HG03432 (cell line): ENCODE measurements around the gene CELA3B.
"Not testable (repeated sequence)": the region's sequence is repeated elsewhere in the genome, so short reads cannot be mapped to it uniquely, and the experiment has no call there.

Experiments used
- ATAC-seq: cut with Tn5 transposase; IDR thresholded peaks from one replicate; pipeline ENCODE4 v1.9.1; 2021; ENCODE audit warnings: mild to moderate bottlenecking, moderate library complexity; ENCODE audit not compliant: unreplicated experiment

Gene CELA3B

GRCh38 chr1:21976703-21977239 is at the start of gene CELA3B:
Gene CELA3B (plus strand): TSS chr1:21977022. CDS start chr1:21977040, 18 bp downstream.
- not testable (repeated sequence) for ATAC-seq

GRCh38 chr1:21927533-21928237 is 49.1 kb upstream of the CELA3B start:
- ATAC-seq = no peak

DNA sequence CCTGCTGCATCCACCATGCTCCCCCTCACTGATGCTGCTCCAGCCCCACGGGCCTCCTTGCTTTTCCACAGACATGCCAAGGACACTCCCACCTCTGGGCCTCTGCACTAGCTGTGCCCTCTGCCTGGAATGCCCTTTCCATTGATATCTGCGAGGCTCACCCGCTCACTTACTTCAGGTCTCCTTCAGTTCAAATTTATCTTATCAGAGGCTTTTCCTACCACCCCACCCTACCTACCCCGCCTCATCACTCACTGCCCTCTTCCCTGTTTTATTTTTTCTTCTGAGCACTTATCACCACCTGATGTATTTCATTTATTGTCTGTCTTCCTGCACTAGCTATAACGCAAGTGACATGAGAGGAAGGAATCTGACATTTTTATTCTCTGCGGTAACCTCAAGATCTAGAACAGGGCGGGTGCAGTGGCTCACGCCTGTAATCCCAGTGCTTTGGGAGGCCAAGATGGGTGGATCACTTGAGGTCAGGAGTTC is 46.7 kb upstream of the CELA3B start:
- no peak for ATAC-seq

GRCh38 chr1:21930629-21931170 is 46.1 kb upstream of the CELA3B start:
- no peak for ATAC-seq

DNA sequence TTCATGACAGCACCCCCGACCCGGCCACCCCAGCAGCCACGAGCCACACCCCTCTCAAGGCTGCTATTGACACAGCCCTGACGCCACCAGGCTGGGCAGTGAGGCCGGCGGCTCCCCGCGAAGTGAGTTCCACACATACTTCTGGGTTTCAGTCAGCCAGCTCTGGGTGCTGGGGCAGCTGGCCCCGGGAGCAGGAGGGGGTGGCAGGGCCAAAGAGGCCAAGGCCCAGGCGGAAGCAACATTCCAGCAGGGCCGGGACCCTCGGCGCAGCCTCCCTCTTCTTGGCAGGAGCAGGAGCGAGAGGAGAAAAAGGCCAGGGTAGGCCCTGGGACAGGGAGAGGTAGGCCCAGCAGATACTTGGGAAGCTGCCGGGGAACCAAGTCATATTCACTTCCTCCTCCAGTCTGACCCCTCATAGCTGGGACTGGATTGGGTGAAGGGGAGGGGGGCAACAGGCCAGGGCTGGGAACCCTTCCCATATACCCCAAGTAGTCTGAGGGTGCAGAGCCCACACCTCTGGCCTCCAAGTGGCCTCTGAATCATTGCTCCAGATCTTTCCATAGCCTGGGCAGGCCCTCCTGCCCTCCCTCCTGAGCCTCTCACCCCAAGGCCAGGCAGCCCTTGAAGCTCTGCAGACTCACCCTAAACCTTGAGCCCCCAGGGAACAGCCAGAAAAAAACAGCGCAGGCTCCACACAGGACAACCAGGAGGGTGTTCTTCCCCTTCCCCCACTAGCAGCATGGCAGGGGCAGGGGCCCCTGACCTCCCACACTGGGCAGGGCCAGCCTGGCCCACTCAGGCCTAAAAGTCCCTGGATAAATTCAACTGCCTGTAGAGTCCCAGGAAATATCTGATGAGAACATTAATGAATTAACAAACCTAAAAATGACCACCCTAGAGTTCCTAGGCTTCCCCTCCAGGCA is 45.4 kb upstream of the CELA3B start:
- no peak for ATAC-seq

GRCh38 chr1:21932127-21932526 is 44.7 kb upstream of the CELA3B start:
- ATAC-seq = no peak

- no peak for ATAC-seq
Measured at GRCh38 chr1:21933397-21934248, 43.2 kb upstream of the CELA3B start.

DNA sequence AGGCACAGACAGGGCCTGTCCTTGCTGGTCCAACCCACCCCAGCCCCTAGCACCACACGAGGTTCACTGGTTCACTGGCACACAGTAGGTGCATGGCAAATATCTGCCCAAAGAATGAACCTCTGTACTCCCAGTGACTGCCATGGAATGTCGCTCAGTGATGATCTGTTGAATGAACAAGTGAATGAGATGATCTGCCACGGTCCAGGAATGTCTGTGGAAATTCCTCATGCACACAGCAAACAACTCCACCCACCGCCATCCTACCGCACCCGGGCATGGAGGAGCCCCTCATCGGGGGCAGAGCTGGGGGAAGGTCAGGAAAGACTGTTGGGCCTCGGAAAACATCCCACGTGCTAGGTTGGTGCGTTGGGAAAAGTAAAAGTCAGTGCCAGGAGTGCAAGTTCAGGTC is 41.4 kb upstream of the CELA3B start:
- ATAC-seq = no peak

GRCh38 chr1:21935891-21936365 is 40.9 kb upstream of the CELA3B start:
- ATAC-seq = no peak

DNA sequence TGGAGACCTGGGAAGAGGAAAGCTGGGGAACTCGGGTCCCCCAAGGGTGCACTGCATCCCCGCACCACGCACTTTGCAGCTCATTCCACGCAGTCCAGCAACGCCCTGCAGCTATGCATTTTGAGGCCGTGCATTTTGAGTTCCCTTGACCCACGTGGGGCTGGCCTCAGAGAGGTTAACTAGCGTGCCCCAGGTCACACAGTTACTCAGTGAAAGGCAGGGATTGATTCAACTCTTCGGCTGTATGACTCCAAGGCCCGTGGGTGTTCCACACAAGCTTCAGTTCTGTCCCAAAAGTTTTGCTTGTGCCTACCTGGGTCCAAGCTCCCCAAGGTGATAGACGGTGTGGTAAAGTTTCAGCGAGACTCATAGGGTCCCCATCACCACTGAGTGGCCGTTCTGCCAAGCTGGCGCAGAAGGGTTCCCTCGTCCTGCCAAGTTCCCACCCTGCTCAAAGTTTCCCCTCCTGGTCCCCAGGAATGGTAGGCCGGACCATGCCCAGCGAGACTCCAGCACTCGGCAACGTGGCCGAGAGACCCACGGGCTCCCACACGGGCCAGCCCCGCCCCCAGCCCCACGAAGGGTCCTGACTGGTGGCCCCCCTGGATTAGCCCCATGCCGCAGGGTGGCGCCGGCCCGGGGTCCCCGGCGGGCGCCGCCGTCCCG is 40.3 kb upstream of the CELA3B start:
- no peak for ATAC-seq

GRCh38 chr1:21937034-21937371 is 39.8 kb upstream of the CELA3B start, which contains the start of gene HSPG2:
Gene HSPG2 (minus strand): TSS chr1:21937310. CDS start chr1:21937217, 93 bp downstream.
- ATAC-seq = no peak

DNA sequence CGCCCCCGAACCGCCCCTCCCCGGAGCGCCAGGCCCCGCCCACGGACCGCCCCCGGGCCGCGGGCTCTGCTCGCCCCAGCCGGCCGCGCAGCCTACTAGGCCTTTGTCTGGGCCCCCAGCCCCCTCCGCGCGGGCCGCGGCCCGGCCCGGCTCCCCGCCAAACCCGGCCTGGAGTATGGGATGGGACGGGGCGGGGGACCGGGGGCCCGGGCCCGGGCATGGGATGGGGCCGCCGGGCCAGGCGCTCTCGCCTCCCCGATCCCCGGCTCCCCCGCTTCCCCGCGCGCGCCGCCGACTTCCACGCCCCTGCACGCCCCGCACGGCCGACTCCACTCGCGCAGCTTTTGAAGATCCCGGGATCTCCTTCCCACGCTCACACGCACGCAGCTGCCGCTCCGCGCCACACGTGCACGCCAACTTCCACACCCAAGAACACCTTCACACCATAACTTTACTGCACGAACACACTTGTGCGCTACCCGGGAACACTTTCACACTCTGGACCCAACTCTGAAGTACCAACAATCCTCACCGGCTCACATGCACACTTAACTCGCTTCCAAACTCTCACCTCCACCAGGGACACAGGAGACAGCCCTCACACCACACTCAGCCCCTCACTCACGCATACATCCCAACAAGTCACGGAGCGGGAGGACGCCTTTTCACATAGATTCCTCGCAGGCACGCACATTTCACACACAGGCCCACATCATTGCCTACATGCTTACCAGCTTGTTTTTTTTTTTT is 39.3 kb upstream of the CELA3B start:
- ATAC-seq = no peak

DNA sequence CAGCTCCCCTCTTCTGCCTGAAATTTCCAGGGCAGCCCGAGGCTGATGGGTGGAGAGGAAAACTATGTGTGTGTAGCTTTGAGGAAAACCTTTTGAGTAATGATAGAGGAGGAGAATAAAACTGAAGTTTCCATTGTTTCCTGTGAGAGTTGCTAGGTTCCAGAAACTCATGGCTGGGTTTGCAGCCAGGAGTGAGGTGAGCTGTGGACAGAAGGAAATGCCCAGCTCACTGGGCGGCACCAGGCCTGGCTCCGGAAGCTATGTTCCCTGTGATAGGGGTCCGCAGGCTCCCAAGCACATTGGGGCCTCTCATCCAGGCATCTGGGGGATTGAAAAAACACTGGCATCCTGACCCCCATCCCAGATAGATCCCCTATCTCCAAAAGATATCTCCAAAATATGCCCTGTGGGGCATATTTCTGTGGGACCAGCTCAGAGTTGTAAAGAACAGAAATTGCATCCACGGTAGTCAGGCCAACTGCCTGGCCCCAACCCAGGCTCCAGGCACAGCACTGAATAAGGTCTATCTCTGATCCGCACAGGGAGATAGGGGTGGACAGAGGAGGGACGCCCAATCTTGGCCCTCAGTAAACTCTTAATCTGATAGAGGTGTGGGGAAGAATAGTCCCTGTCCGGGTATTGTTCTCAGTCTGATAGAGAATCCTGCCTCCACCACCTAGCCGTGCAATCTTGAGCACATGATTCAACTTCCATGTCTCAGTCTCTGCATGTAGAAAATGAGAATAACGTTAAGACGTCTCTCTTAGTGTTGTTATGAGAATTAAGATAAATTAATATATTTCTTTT is 37.9 kb upstream of the CELA3B start:
- no peak for ATAC-seq

- no peak for ATAC-seq
Measured at GRCh38 chr1:21939650-21940374, 37.0 kb upstream of the CELA3B start.

- no peak for ATAC-seq
Measured at GRCh38 chr1:21940492-21940891, 36.3 kb upstream of the CELA3B start.

GRCh38 chr1:21941370-21941769 is 35.5 kb upstream of the CELA3B start:
- ATAC-seq = no peak

DNA sequence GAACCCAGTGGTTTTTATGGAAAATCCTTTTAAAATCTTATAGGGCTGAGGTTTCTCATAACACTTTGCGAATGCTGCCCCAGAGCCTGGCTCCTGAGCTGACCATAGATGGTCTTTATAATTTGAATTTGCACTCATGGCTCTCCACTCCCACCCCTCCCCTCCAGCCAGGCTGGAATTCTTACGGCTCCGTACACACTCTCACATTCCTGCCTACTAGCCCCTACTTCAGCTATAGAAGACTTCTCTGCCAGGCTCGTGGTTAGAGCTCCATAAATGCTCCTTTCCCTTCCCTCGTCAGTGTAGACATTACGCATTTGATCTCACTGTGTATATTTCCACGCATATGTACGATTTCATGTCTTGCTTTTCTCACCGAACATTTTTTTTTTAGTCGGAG is 34.4 kb upstream of the CELA3B start:
- no peak for ATAC-seq
